Fibroblast of lung (primary cell): ENCODE results near the gene CDX1. TPM values are rescaled to one million over a fixed set of nuclear protein-coding genes. Genes with fewer than 3 reads are reported as not detected.

Source experiments
- DNase-seq, 2 donors: peaks; one replicate each; pipeline versions ENCODE4 v3.0.0 to v3.0.0-alpha.2; 2010; ENCODE audit warnings: low read depth in 2 of 2
- H2AFZ ChIP-seq: 2 replicates; pipeline ENCODE4 v1.5.1; 2012; ENCODE audit warnings: low read length, control low read depth, inconsistent platforms
- H3K27ac ChIP-seq: 2 replicates; pipeline ENCODE4 v1.5.1; 2011; ENCODE audit warnings: low read length, control low read depth; ENCODE audit not compliant: insufficient read depth
- H3K27me3 ChIP-seq: 2 replicates; pipeline ENCODE4 v1.5.1; 2011; ENCODE audit warnings: mild to moderate bottlenecking, low read length; ENCODE audit not compliant: control insufficient read depth, insufficient read depth
- H3K36me3 ChIP-seq: 2 replicates; pipeline ENCODE4 v1.5.1; 2011; ENCODE audit warnings: low read length; ENCODE audit not compliant: control insufficient read depth, insufficient read depth
- H3K4me1 ChIP-seq: 2 replicates; pipeline ENCODE4 v1.5.1; 2011; ENCODE audit warnings: low read length; ENCODE audit not compliant: control insufficient read depth, insufficient read depth; ENCODE audit errors: extremely low read depth
- H3K4me2 ChIP-seq: 2 replicates; pipeline ENCODE4 v1.5.1; 2011; ENCODE audit warnings: low read length, control low read depth; ENCODE audit not compliant: insufficient read depth; ENCODE audit errors: extremely low read depth
- H3K4me3 ChIP-seq, 4 experiments: fragments of 200-600 bp in 1 of 4; sonication (generic) in 1 of 4; replicated peaks in 1 of 4; 2 replicates each; pipeline ENCODE4 v1.5.1; 2011 to 2016; ENCODE audit warnings: low read length in 4 of 4, low read depth in 3 of 4, mild to moderate bottlenecking in 3 of 4, control low read depth in 2 of 4, inconsistent platforms in 1 of 4, mixed read lengths in 1 of 4; ENCODE audit not compliant: insufficient read depth in 1 of 4; ENCODE audit errors: control extremely low read depth in 1 of 4
- H3K79me2 ChIP-seq: 2 replicates; pipeline ENCODE4 v1.5.1; 2012; ENCODE audit warnings: mild to moderate bottlenecking, low read length, inconsistent platforms; ENCODE audit not compliant: control insufficient read depth, insufficient read depth
- H3K9ac ChIP-seq: 2 replicates; pipeline ENCODE4 v1.5.1; 2011; ENCODE audit warnings: mild to moderate bottlenecking, low read length, control low read depth; ENCODE audit not compliant: insufficient read depth
- H3K9me3 ChIP-seq: 2 replicates; pipeline ENCODE4 v1.5.1; 2012; ENCODE audit warnings: low read depth, low read length; ENCODE audit not compliant: control insufficient read depth, insufficient read depth
- H4K20me1 ChIP-seq: 2 replicates; pipeline ENCODE4 v1.5.1; 2011; ENCODE audit warnings: low read length; ENCODE audit not compliant: control insufficient read depth, insufficient read depth; ENCODE audit errors: extremely low read depth
- CTCF ChIP-seq, 2 donors: IDR thresholded peaks in 1 of 2; conservative IDR thresholded peaks in 1 of 2; 1 replicate in 1 of 2; 2 replicates in 1 of 2; pipeline ENCODE4 v1.5.1; 2011 to 2012; ENCODE audit warnings: low read length in 2 of 2, control low read depth in 1 of 2, inconsistent platforms in 1 of 2, low read depth in 1 of 2, mild to moderate bottlenecking in 1 of 2
- EZH2 ChIP-seq: IDR thresholded peaks from 2 replicates; pipeline ENCODE4 v1.5.1; 2012; ENCODE audit warnings: low read length, control low read depth, mild to moderate bottlenecking; ENCODE audit errors: missing control alignments
- polyA plus RNA-seq, 2 donors: library from polyadenylated mRNA; depleted of rRNA in 1 of 2; stranded (reverse) in 1 of 2; unstranded in 1 of 2; fragments of >200 nt; gene quantifications; 2 replicates each; pipeline ENCODE4 v1.2.1, GENCODE V29; 2011 to 2012; ENCODE audit warnings: missing spikeins in 1 of 2
- total RNA-seq: library from RNA; depleted of rRNA; stranded (reverse); fragments of >200 nt; gene quantifications from 2 replicates; pipeline ENCODE4 v1.2.1, GENCODE V29; 2014

CDX1 gene
- total and polyA plus RNA-seq, 2 donors (not counting 1 experiment from before 2014, with no cell fraction given), result 0.33 to 1.8 TPM

GRCh38 chr5:150146235-150146634, 20.3 kb upstream of the CDX1 start:
- TF ChIP-seq CTCF (conservative IDR thresholded peaks at IDR 0.05 in 1 of 2, IDR thresholded peaks at IDR 0.05 in 1 of 2; ENCODE audit: low read depth in 1 of 2, low read length in 2 of 2) (no peak), EZH2 (no peak)
- peak overlapping the region; percentile 99 for H3K27ac ChIP-seq
- peaks cover 7% of the 10 kb centered on the region for H3K36me3 ChIP-seq
- peaks cover 74% of the 10 kb centered on the region for H3K79me2 ChIP-seq
- H3K9me3 ChIP-seq, result no peaks in the 10 kb centered on the region
- no peaks in the 10 kb centered on the region for H4K20me1 ChIP-seq
- no peak overlapping the region for H3K4me2 ChIP-seq
- no peak overlapping the region for H3K4me3 ChIP-seq
- H2AFZ ChIP-seq, result no peak overlapping the region
- DNase-seq, result no peak
- no peak overlapping the region for H3K9ac ChIP-seq
- H3K4me1 ChIP-seq, result peaks cover 64% of the 10 kb centered on the region
- no peaks in the 10 kb centered on the region for H3K27me3 ChIP-seq

GRCh38 chr5:150146862-150147601, 19.5 kb upstream of the CDX1 start:
- peaks cover 56% of the 10 kb centered on the region for H3K4me1 ChIP-seq
- peak overlapping the region in 1 of 4 experiments; percentile 17 for H3K4me3 ChIP-seq
- H4K20me1 ChIP-seq, result no peaks in the 10 kb centered on the region
- DNase-seq, result no peak
- peak overlapping the region; percentile 52 for H3K9ac ChIP-seq
- peak overlapping the region; percentile 65 for H3K27ac ChIP-seq
- no peaks in the 10 kb centered on the region for H3K27me3 ChIP-seq
- peaks cover 73% of the 10 kb centered on the region for H3K79me2 ChIP-seq
- H2AFZ ChIP-seq, result no peak overlapping the region
- H3K36me3 ChIP-seq, result peaks cover 7% of the 10 kb centered on the region
- H3K9me3 ChIP-seq, result no peaks in the 10 kb centered on the region
- H3K4me2 ChIP-seq, result no peak overlapping the region
- TF ChIP-seq EZH2 (no peak), CTCF (conservative IDR thresholded peaks at IDR 0.05 in 1 of 2, IDR thresholded peaks at IDR 0.05 in 1 of 2; ENCODE audit: low read depth in 1 of 2, low read length in 2 of 2) (no peak)

GRCh38 chr5:150147670-150148069, 18.9 kb upstream of the CDX1 start:
- Histone ChIP-seq H3K4me3 (peak overlapping the region in 1 of 4 experiments; percentile 17), H3K4me2 (peak overlapping the region; percentile 33), H3K36me3 (peaks cover 7% of the 10 kb centered on the region), H3K4me1 (peaks cover 54% of the 10 kb centered on the region), H3K27ac (peak overlapping the region; percentile 65), H3K9ac (peak overlapping the region; percentile 52), H3K9me3 (no peaks in the 10 kb centered on the region), H2AFZ (no peak overlapping the region), H4K20me1 (no peaks in the 10 kb centered on the region), H3K27me3 (no peaks in the 10 kb centered on the region), H3K79me2 (peaks cover 77% of the 10 kb centered on the region)
- no peak for TF ChIP-seq EZH2
- no peak for TF ChIP-seq CTCF (conservative IDR thresholded peaks at IDR 0.05 in 1 of 2, IDR thresholded peaks at IDR 0.05 in 1 of 2; ENCODE audit: low read depth in 1 of 2, low read length in 2 of 2)
- DNase-seq, result no peak
